A549 (cell line): ENCODE measurements around the gene SETD1B. TPM values are rescaled to one million over a fixed set of nuclear protein-coding genes. Genes with fewer than 3 reads are reported as not detected.

ENCODE experiments used
- ATAC-seq, 2 experiments: fragments of 200-7000 bp in 1 of 2; fragments of >200 bp in 1 of 2; cut with Nextera tagmentation in 1 of 2; cut with Tn5 transposase in 1 of 2; 3 replicates each; pipeline versions ENCODE4 v1.8.0 to v1.9.1; 2018 to 2020; ENCODE audit warnings: mild to moderate bottlenecking in 1 of 2, moderate library complexity in 1 of 2
- CTCF ChIA-PET: fragments of 300-600 bp; sonication (Branson Sonifier 250); formaldehyde crosslinking; extraction: SDS; loops from one replicate; lab custom pipeline; 2021; ENCODE audit warnings: antibody characterized with exemption, inconsistent platforms; lab: Yijun Ruan, JAX
- POLR2A ChIA-PET: fragments of 350-600 bp; formaldehyde crosslinking; extraction: SDS; loops from one replicate; lab custom pipeline; 2021; ENCODE audit warnings: antibody characterized with exemption, inconsistent platforms; lab: Yijun Ruan, JAX
- DNase-seq, 2 experiments: peaks; one replicate each; pipeline versions ENCODE4 v3.0.0 to v3.0.0-alpha.2; 2011 to 2016; ENCODE audit warnings: low read depth in 1 of 2, low spot score in 1 of 2
- FAIRE-seq: peaks from 2 replicates; lab custom pipeline; 2011; peaks lifted over from hg19 to GRCh38; lab: Jason Lieb, UNC
- H3K27ac ChIP-seq, 2 experiments: fragments of >200 bp; sonication (Bioruptor Twin); formaldehyde crosslinking; 3 replicates each; pipeline ENCODE4 v1.5.1; 2016 to 2017
- H3K4me1 ChIP-seq: fragments of >200 bp; sonication (Bioruptor Twin); formaldehyde crosslinking; 3 replicates; pipeline ENCODE4 v1.6.1; 2016
- H3K4me2 ChIP-seq: fragments of >200 bp; sonication (Bioruptor Twin); formaldehyde crosslinking; 3 replicates; pipeline ENCODE4 v1.6.1; 2016
- H3K4me3 ChIP-seq: fragments of >200 bp; sonication (Bioruptor Twin); formaldehyde crosslinking; 3 replicates; pipeline ENCODE4 v1.5.1; 2016
- H3K9me3 ChIP-seq: fragments of >200 bp; sonication (Bioruptor Twin); formaldehyde crosslinking; 3 replicates; pipeline ENCODE4 v1.6.1; 2016
- BHLHE40 ChIP-seq: IDR thresholded peaks from 2 replicates; pipeline ENCODE4 v1.6.1; 2012; ENCODE audit warnings: low read depth, low read length, inconsistent platforms
- CEBPB ChIP-seq, 2 experiments: fragments of >200 bp in 1 of 2; sonication (Bioruptor Twin) in 1 of 2; formaldehyde crosslinking in 1 of 2; IDR thresholded peaks; 2 replicates each; pipeline ENCODE4 v1.6.1; 2012 to 2016
- CHD2 ChIP-seq: fragments of 150-350 bp; IDR thresholded peaks from 2 replicates; pipeline ENCODE4 v1.6.1; 2014; ENCODE audit warnings: low read length; ENCODE audit not compliant: partially characterized antibody
- CHD4 ChIP-seq: fragments of 200-600 bp; sonication (generic); IDR thresholded peaks from 2 replicates; pipeline ENCODE4 v1.6.1; 2016; ENCODE audit warnings: antibody characterized with exemption, mild to moderate bottlenecking, borderline replicate concordance
- FOSB ChIP-seq: fragments of 250-450 bp; sonication (Bioruptor Pico); IDR thresholded peaks from 2 replicates; pipeline ENCODE4 v1.5.0; 2020; ENCODE audit warnings: mild to moderate bottlenecking, moderate library complexity
- FOSL2 ChIP-seq, 2 experiments: fragments of 450-650 bp in 1 of 2; fragments of >200 bp in 1 of 2; sonication (Bioruptor Twin) in 1 of 2; formaldehyde crosslinking; IDR thresholded peaks; 2 replicates each; pipeline versions ENCODE4 v1.5.0 to v1.6.1; 2016 to 2020; ENCODE audit warnings: mild to moderate bottlenecking in 1 of 2, moderate library complexity in 1 of 2
- FOXS1 ChIP-seq: fragments of 250-450 bp; sonication (Bioruptor Pico); IDR thresholded peaks from 2 replicates; pipeline ENCODE4 v1.5.0; 2020; ENCODE audit warnings: mild to moderate bottlenecking, moderate library complexity
- GATA3 ChIP-seq: IDR thresholded peaks from 2 replicates; pipeline ENCODE4 v1.6.1; 2012; ENCODE audit warnings: borderline replicate concordance
- HDAC2 ChIP-seq: fragments of 200-600 bp; sonication (generic); IDR thresholded peaks from 2 replicates; pipeline ENCODE4 v1.6.1; 2016
- HEYL ChIP-seq: fragments of 250-450 bp; sonication (Bioruptor Pico); IDR thresholded peaks from 2 replicates; pipeline ENCODE4 v1.8.0; 2021; ENCODE audit warnings: mild to moderate bottlenecking, moderate library complexity
- HOXB13 ChIP-seq: fragments of 250-450 bp; sonication (Bioruptor Pico); IDR thresholded peaks from 2 replicates; pipeline ENCODE4 v1.5.0; 2020; ENCODE audit warnings: low read depth, mild to moderate bottlenecking, moderate library complexity
- HOXB5 ChIP-seq: fragments of 250-450 bp; sonication (Bioruptor Pico); IDR thresholded peaks from 2 replicates; pipeline ENCODE4 v1.5.0; 2020; ENCODE audit warnings: mild to moderate bottlenecking, moderate library complexity
- JUN ChIP-seq, 2 experiments: fragments of >200 bp; sonication (Bioruptor Twin); formaldehyde crosslinking; IDR thresholded peaks; 2 replicates in 1 of 2; 3 replicates in 1 of 2; pipeline ENCODE4 v1.6.1; 2016 to 2017
- JUNB ChIP-seq: fragments of >200 bp; sonication (Bioruptor Twin); formaldehyde crosslinking; IDR thresholded peaks from 2 replicates; pipeline ENCODE4 v1.6.1; 2016
- KDM1A ChIP-seq: fragments of 200-600 bp; sonication (generic); IDR thresholded peaks from 2 replicates; pipeline ENCODE4 v1.6.1; 2016; ENCODE audit warnings: low read depth, mild to moderate bottlenecking
- KDM5A ChIP-seq: fragments of 200-600 bp; sonication (generic); IDR thresholded peaks from 2 replicates; pipeline ENCODE4 v1.6.1; 2016; ENCODE audit warnings: antibody characterized with exemption, mild to moderate bottlenecking
- MAFK ChIP-seq: fragments of 450-650 bp; IDR thresholded peaks from 2 replicates; pipeline ENCODE4 v1.6.1; 2014; ENCODE audit not compliant: partially characterized antibody
- MAZ ChIP-seq: fragments of 150-350 bp; IDR thresholded peaks from 2 replicates; pipeline ENCODE4 v1.6.1; 2014; ENCODE audit warnings: antibody characterized with exemption, low read depth, low read length, borderline replicate concordance
- NFE2L2 ChIP-seq: fragments of 150-350 bp; conservative IDR thresholded peaks from 2 replicates; pipeline ENCODE4 v1.6.1; 2014; ENCODE audit warnings: low read length
- PHF8 ChIP-seq: fragments of 200-600 bp; sonication (generic); IDR thresholded peaks from 2 replicates; pipeline ENCODE4 v1.6.1; 2016; ENCODE audit warnings: low read depth, mild to moderate bottlenecking, antibody characterized with exemption, moderate library complexity, borderline replicate concordance
- POLR2A ChIP-seq: IDR thresholded peaks from 2 replicates; pipeline ENCODE4 v1.6.1; 2012; ENCODE audit warnings: mild to moderate bottlenecking, low read length
- RAD21 ChIP-seq, 2 experiments: fragments of >200 bp in 1 of 2; sonication (Bioruptor Twin) in 1 of 2; formaldehyde crosslinking in 1 of 2; IDR thresholded peaks in 1 of 2; conservative IDR thresholded peaks in 1 of 2; 2 replicates in 1 of 2; 3 replicates in 1 of 2; pipeline ENCODE4 v1.6.1; 2012 to 2018; ENCODE audit warnings: inconsistent platforms in 1 of 2
- RCOR1 ChIP-seq: fragments of 150-350 bp; IDR thresholded peaks from 2 replicates; pipeline ENCODE4 v1.6.1; 2014; ENCODE audit warnings: antibody characterized with exemption, low read length, low read depth
- RNF2 ChIP-seq: fragments of 200-600 bp; sonication (generic); IDR thresholded peaks from 2 replicates; pipeline ENCODE4 v1.6.1; 2016; ENCODE audit warnings: low read depth, mild to moderate bottlenecking, antibody characterized with exemption, moderate library complexity, borderline replicate concordance
- ZC3H11A ChIP-seq: fragments of 450-650 bp; IDR thresholded peaks from 2 replicates; pipeline ENCODE4 v1.6.1; 2014; ENCODE audit warnings: antibody characterized with exemption, mild to moderate bottlenecking
- ZFP36 ChIP-seq: fragments of 450-650 bp; IDR thresholded peaks from 2 replicates; pipeline ENCODE4 v1.6.1; 2014; ENCODE audit warnings: borderline replicate concordance; ENCODE audit not compliant: partially characterized antibody
- ZNF302 ChIP-seq: fragments of 250-450 bp; sonication (Bioruptor Pico); IDR thresholded peaks from 2 replicates; pipeline ENCODE4 v1.9.0; 2021; ENCODE audit warnings: inconsistent platforms, mild to moderate bottlenecking, moderate library complexity
- ZSCAN20 ChIP-seq: fragments of 250-450 bp; sonication (Bioruptor Pico); IDR thresholded peaks from 2 replicates; pipeline ENCODE4 v1.8.0; 2022; ENCODE audit warnings: mild to moderate bottlenecking, moderate library complexity
- WGBS: methylation state at CpG from one replicate; pipeline ENCODE4 v1.1.6; 2017; ENCODE audit errors: missing lambda C conversion rate; 5-methylcytosine and 5-hydroxymethylcytosine counted together
- polyA plus RNA-seq, 4 experiments: library from polyadenylated mRNA; depleted of rRNA in 3 of 4; stranded (reverse); fragments of >200 nt; fragmentation: RNase III in 1 of 4; extraction: RNeasy Plus Mini Kit Qiagen cat#74134 plus additional on column Dnase treatment in 1 of 4; gene quantifications; 2 replicates in 3 of 4; 3 replicates in 1 of 4; pipeline ENCODE4 v1.2.3, GENCODE V29; 2011 to 2017
- TF ChIP-seq, protein P1 (sequence below): fragments of >200 bp; sonication (Bioruptor Twin); formaldehyde crosslinking; IDR thresholded peaks from 3 replicates; pipeline ENCODE4 v1.6.1; 2016
- TF ChIP-seq, protein P2 (sequence below): fragments of 250-450 bp; sonication (Bioruptor Pico); IDR thresholded peaks from 2 replicates; pipeline ENCODE4 v1.5.0; 2020; ENCODE audit warnings: low read depth, mild to moderate bottlenecking, moderate library complexity
- TF ChIP-seq, protein P3 (sequence below): IDR thresholded peaks from 2 replicates; pipeline ENCODE4 v1.6.1; 2012
- TF ChIP-seq, protein P4 (sequence below): fragments of 150-350 bp; IDR thresholded peaks from 2 replicates; pipeline ENCODE4 v1.6.1; 2014; ENCODE audit warnings: low read depth, mild to moderate bottlenecking, low read length
- TF ChIP-seq, protein P5 (sequence below): fragments of >200 bp; sonication (Bioruptor Twin); formaldehyde crosslinking; IDR thresholded peaks from 3 replicates; pipeline ENCODE4 v1.5.1; 2016
- TF ChIP-seq, protein P6 (sequence below): fragments of >200 bp; sonication (Bioruptor Twin); formaldehyde crosslinking; IDR thresholded peaks from 2 replicates; pipeline ENCODE4 v1.6.1; 2016

Gene SETD1B
- polyA plus RNA-seq, 2 of the 4 experiments (the other 2 are of a cell fraction): 1.1 to 8.6 TPM

DNA sequence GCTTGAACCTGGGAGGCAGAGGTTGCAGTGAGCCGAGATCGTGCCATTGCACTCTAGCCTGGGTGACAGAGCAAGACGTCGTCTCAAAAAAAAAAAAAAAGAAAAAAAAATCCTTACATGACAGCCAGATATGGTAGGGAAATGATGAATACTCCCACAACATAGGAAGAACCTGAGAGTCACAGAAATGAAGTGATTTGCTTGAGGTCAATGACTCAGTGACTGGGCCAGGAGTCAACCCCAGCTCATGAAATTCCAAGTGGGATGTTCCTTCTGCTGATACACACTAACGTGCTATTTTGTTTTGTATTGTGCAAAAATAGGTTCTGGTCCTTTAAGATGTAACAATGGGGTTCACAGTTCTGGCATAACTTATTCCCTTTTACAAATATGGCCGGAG, 19.3 kb upstream of the SETD1B start (continued):
- TF ChIP-seq GATA3: no peak; the same call in 1 of the 2 replicates
- TF ChIP-seq, protein P1, sequence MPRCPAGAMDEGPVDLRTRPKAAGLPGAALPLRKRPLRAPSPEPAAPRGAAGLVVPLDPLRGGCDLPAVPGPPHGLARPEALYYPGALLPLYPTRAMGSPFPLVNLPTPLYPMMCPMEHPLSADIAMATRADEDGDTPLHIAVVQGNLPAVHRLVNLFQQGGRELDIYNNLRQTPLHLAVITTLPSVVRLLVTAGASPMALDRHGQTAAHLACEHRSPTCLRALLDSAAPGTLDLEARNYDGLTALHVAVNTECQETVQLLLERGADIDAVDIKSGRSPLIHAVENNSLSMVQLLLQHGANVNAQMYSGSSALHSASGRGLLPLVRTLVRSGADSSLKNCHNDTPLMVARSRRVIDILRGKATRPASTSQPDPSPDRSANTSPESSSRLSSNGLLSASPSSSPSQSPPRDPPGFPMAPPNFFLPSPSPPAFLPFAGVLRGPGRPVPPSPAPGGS: no peak
- TF ChIP-seq CHD4: no peak
- no peak for TF ChIP-seq FOXS1 (CRISPR knock-in tag)
- no peak for TF ChIP-seq JUN (IDR thresholded peaks at IDR 0.05)
- no peak for TF ChIP-seq ZSCAN20 (CRISPR knock-in tag)
- no peak for TF ChIP-seq ZC3H11A
- TF ChIP-seq CEBPB (IDR thresholded peaks at IDR 0.05): peak in 1 of 2 experiments; percentile 39; a peak in 1 of 4 replicates
- no peak for TF ChIP-seq CHD2
- peak; percentile 36 for TF ChIP-seq MAFK
- no peak for TF ChIP-seq KDM1A
- TF ChIP-seq HOXB5 (CRISPR knock-in tag): no peak
- no peak for TF ChIP-seq FOSB (CRISPR knock-in tag)
- TF ChIP-seq, all 56 proteins: peak for 6

DNA sequence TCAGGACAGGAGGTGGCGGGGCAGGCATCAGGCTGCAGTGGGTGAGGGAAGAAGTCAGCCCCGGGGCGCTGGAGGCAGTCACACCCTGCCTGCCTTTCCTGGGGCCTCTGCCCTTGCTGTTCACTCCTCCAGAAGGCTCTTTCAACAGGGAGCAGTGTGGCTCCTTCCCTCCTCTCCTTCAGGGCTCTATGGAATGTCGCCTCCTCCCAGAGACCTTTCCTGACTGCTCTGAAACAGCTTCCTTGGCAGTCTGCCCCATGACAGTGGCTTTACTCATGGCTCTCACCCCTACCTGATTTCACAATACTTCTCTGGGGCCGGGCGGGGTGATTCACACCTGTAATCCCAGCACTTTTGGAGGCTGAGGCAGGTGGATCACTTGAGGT, 17.4 kb upstream of the SETD1B start:
- Histone ChIP-seq H3K27ac (peak overlapping the region; percentile 72 to 100), H3K4me2 (peak overlapping the region; percentile 70), H3K9me3 (no peaks in the 10 kb centered on the region), H3K4me3 (no peak overlapping the region), H3K4me1 (peaks cover 97% of the 10 kb centered on the region)
- POLR2A ChIA-PET: interaction anchor here (0.6 to 1.2 kb wide), 2 partner anchors 8 to 102 kb away, joined by 3 to 4 read pairs; partner anchors contain the start of gene PSMD9
- WGBS: 10% methylated on average over 6 of the region's 6 CpGs
- CTCF ChIA-PET: interaction anchor here (0.8 to 72.2 kb wide), 5 partner anchors 1 to 102 kb away, joined by 3 to 2657 read pairs (median 509); partner anchors contain the start of genes PSMD9, RHOF and SETD1B
- ATAC-seq: peak; percentile 78 to 80
- FAIRE-seq: no peak
- DNase-seq: peak; percentile 76 to 97
- TF ChIP-seq CEBPB (IDR thresholded peaks at IDR 0.05) (peak; percentile 87 to 99), MAFK (no peak), KDM5A (no peak), FOXS1 (CRISPR knock-in tag) (peak; percentile 63; the same call in 1 of the 2 replicates), ZFP36 (no peak), HEYL (CRISPR knock-in tag) (no peak), RNF2 (no peak), RCOR1 (no peak), NFE2L2 (no peak), KDM1A (no peak), HOXB13 (CRISPR knock-in tag) (peak; percentile 23; the same call in 1 of the 2 replicates), JUNB (peak; percentile 89), MAZ (no peak), ZNF302 (CRISPR knock-in tag) (peak; percentile 46; the same call in 1 of the 2 replicates), JUN (IDR thresholded peaks at IDR 0.05) (peak; percentile 81 to 86), HDAC2 (no peak), ZC3H11A (no peak), POLR2A (no peak), FOSL2 (IDR thresholded peaks at IDR 0.05) (peak; percentile 89), FOSL2 (CRISPR knock-in tag; IDR thresholded peaks at IDR 0.05) (peak; percentile 98), RAD21 (conservative IDR thresholded peaks at IDR 0.05 in 1 of 2, IDR thresholded peaks at IDR 0.05 in 1 of 2) (peak; percentile 21 to 22; a peak in 1 of 5 replicates), PHF8 (no peak), BHLHE40 (no peak), GATA3 (peak; percentile 72; the same call in 1 of the 2 replicates)
- TF ChIP-seq, protein P2, sequence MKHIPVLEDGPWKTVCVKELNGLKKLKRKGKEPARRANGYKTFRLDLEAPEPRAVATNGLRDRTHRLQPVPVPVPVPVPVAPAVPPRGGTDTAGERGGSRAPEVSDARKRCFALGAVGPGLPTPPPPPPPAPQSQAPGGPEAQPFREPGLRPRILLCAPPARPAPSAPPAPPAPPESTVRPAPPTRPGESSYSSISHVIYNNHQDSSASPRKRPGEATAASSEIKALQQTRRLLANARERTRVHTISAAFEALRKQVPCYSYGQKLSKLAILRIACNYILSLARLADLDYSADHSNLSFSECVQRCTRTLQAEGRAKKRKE (CRISPR knock-in tag): no peak
- TF ChIP-seq, protein P3, sequence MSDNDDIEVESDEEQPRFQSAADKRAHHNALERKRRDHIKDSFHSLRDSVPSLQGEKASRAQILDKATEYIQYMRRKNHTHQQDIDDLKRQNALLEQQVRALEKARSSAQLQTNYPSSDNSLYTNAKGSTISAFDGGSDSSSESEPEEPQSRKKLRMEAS: peak; percentile 91
- TF ChIP-seq, protein P4, sequence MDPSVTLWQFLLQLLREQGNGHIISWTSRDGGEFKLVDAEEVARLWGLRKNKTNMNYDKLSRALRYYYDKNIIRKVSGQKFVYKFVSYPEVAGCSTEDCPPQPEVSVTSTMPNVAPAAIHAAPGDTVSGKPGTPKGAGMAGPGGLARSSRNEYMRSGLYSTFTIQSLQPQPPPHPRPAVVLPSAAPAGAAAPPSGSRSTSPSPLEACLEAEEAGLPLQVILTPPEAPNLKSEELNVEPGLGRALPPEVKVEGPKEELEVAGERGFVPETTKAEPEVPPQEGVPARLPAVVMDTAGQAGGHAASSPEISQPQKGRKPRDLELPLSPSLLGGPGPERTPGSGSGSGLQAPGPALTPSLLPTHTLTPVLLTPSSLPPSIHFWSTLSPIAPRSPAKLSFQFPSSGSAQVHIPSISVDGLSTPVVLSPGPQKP: no peak
- TF ChIP-seq, protein P5, sequence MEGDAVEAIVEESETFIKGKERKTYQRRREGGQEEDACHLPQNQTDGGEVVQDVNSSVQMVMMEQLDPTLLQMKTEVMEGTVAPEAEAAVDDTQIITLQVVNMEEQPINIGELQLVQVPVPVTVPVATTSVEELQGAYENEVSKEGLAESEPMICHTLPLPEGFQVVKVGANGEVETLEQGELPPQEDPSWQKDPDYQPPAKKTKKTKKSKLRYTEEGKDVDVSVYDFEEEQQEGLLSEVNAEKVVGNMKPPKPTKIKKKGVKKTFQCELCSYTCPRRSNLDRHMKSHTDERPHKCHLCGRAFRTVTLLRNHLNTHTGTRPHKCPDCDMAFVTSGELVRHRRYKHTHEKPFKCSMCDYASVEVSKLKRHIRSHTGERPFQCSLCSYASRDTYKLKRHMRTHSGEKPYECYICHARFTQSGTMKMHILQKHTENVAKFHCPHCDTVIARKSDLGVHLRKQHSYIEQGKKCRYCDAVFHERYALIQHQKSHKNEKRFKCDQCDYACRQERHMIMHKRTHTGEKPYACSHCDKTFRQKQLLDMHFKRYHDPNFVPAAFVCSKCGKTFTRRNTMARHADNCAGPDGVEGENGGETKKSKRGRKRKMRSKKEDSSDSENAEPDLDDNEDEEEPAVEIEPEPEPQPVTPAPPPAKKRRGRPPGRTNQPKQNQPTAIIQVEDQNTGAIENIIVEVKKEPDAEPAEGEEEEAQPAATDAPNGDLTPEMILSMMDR: 0 out of 3 replicates have a peak, but pooled peaks have one; percentile 5
- TF ChIP-seq, protein P6, sequence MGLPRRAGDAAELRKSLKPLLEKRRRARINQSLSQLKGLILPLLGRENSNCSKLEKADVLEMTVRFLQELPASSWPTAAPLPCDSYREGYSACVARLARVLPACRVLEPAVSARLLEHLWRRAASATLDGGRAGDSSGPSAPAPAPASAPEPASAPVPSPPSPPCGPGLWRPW: peak; percentile 65
